HepG2 (cell line): Measurements from ENCODE around the gene SLC38A3. TPM values are rescaled to one million over a fixed set of nuclear protein-coding genes. Genes with fewer than 3 reads are reported as not detected.

Source experiments
- CCAR2 ChIP-seq: fragments of 200-400 bp; formaldehyde crosslinking; optimal IDR thresholded peaks from 2 replicates; pipeline ENCODE3; 2018; ENCODE audit warnings: low read depth, mild to moderate bottlenecking, low read length, moderate library complexity
- CHD4 ChIP-seq: fragments of 200-600 bp; sonication (generic); IDR thresholded peaks from 2 replicates; pipeline ENCODE4 v1.7.0; 2017; ENCODE audit warnings: mild to moderate bottlenecking, low read length, borderline replicate concordance
- DZIP1 ChIP-seq: sonication (generic); formaldehyde crosslinking; IDR thresholded peaks from 2 replicates; pipeline ENCODE4 v1.5.0; 2020; ENCODE audit warnings: mild to moderate bottlenecking, missing genetic modification reagents
- HMGXB4 ChIP-seq, 2 experiments: sonication (generic) in 1 of 2; formaldehyde crosslinking in 1 of 2; IDR thresholded peaks; 2 replicates each; pipeline versions ENCODE4 v1.4.0 to v1.6.1; 2018 to 2020; ENCODE audit warnings: missing genetic modification reagents in 2 of 2, borderline replicate concordance in 1 of 2, low read depth in 1 of 2, mild to moderate bottlenecking in 1 of 2, missing biosample characterization in 1 of 2
- JUNB ChIP-seq: sonication (generic); formaldehyde crosslinking; IDR thresholded peaks from 2 replicates; pipeline ENCODE4 v1.8.0; 2022; ENCODE audit warnings: missing genetic modification reagents, mild to moderate bottlenecking, borderline replicate concordance
- KDM2A ChIP-seq: sonication (generic); formaldehyde crosslinking; IDR thresholded peaks from 2 replicates; pipeline ENCODE4 v1.4.0; 2020; ENCODE audit warnings: low read depth, missing genetic modification reagents, borderline replicate concordance
- PBX3 ChIP-seq: sonication (generic); formaldehyde crosslinking; IDR thresholded peaks from 2 replicates; pipeline ENCODE4 v1.8.1; 2023; ENCODE audit warnings: missing genetic modification reagents, inconsistent platforms, borderline replicate concordance
- PLSCR1 ChIP-seq: sonication (generic); formaldehyde crosslinking; IDR thresholded peaks from 2 replicates; pipeline ENCODE4 v1.5.0; 2020; ENCODE audit warnings: missing genetic modification reagents, mild to moderate bottlenecking, borderline replicate concordance
- SPEN ChIP-seq: sonication (generic); formaldehyde crosslinking; IDR thresholded peaks from 2 replicates; pipeline ENCODE4 v1.5.1; 2020; ENCODE audit warnings: low read depth, mild to moderate bottlenecking, missing genetic modification reagents
- ZMYM4 ChIP-seq: sonication (generic); formaldehyde crosslinking; IDR thresholded peaks from 2 replicates; pipeline ENCODE4 v1.8.1; 2023; ENCODE audit warnings: mild to moderate bottlenecking, missing genetic modification reagents
- ZNF101 ChIP-seq: sonication (generic); formaldehyde crosslinking; IDR thresholded peaks from 2 replicates; pipeline ENCODE4 v1.4.0; 2020; ENCODE audit warnings: mild to moderate bottlenecking, low read depth, missing genetic modification reagents, borderline replicate concordance
- ZNF160 ChIP-seq: sonication (generic); formaldehyde crosslinking; IDR thresholded peaks from 2 replicates; pipeline ENCODE4 v1.8.0; 2022; ENCODE audit warnings: mild to moderate bottlenecking, inconsistent platforms, missing genetic modification reagents
- ZNF563 ChIP-seq: sonication (generic); formaldehyde crosslinking; IDR thresholded peaks from 2 replicates; pipeline ENCODE4 v1.8.0; 2022; ENCODE audit warnings: mild to moderate bottlenecking, moderate library complexity, missing genetic modification reagents
- ZNF644 ChIP-seq: IDR thresholded peaks from 2 replicates; pipeline ENCODE4 v1.6.1; 2016; ENCODE audit warnings: low read depth
- ZNF674 ChIP-seq: sonication (generic); formaldehyde crosslinking; IDR thresholded peaks from 2 replicates; pipeline ENCODE4 v1.5.0; 2020; ENCODE audit warnings: low read depth, mild to moderate bottlenecking, missing genetic modification reagents
- ZNF687 ChIP-seq: sonication (generic); formaldehyde crosslinking; IDR thresholded peaks from 2 replicates; pipeline ENCODE4 v1.5.1; 2020; ENCODE audit warnings: mild to moderate bottlenecking, missing genetic modification reagents, moderate library complexity
- ZNF761 ChIP-seq: sonication (generic); formaldehyde crosslinking; conservative IDR thresholded peaks from 2 replicates; pipeline ENCODE4 v1.4.0; 2020; ENCODE audit warnings: mild to moderate bottlenecking, missing genetic modification reagents
- polyA plus RNA-seq, 8 experiments: library from polyadenylated mRNA; depleted of rRNA in 3 of 8; stranded (reverse) in 7 of 8; unstranded in 1 of 8; fragments of >200 nt; fragmentation: Illumina TruSeq in 4 of 8; extraction: Trizol in 4 of 8; gene quantifications; 2 replicates each; pipeline versions ENCODE4 v1.2.1 to v1.2.3, GENCODE V29; 2011 to 2016; ENCODE audit warnings: low read depth in 4 of 8, missing spikeins in 1 of 8, mixed read lengths in 1 of 8; ENCODE audit not compliant: insufficient read depth in 1 of 8
- total RNA-seq, 5 experiments: library from RNA; depleted of rRNA; stranded (reverse); fragments of >200 nt; fragmentation: Illumina TruSeq; extraction: Trizol; gene quantifications; 2 replicates each; pipeline ENCODE4 v1.2.3, GENCODE V29; 2016; ENCODE audit warnings: low read depth in 1 of 5

Gene SLC38A3
- total and polyA plus RNA-seq, 2 of the 13 experiments (the other 11 are each of a cell fraction or from before 2014, with no cell fraction given): 29.8 to 164 TPM

- TF ChIP-seq ZNF674 (no peak), SPEN (0 out of 2 replicates have a peak, but pooled peaks have one; percentile 7), CCAR2 (no peak), DZIP1 (CRISPR knock-in tag) (no peak), ZNF644 (CRISPR knock-in tag) (no peak), ZNF563 (no peak), JUNB (no peak), CHD4 (no peak), ZMYM4 (CRISPR knock-in tag) (no peak), HMGXB4 (CRISPR knock-in tag; IDR thresholded peaks at IDR 0.05; ENCODE audit: borderline replicate concordance in 1 of 2, low read depth in 1 of 2) (0 out of 4 replicates have a peak, but pooled peaks of 1 of the 2 experiments have one; percentile 25), KDM2A (CRISPR knock-in tag) (no peak), PLSCR1 (CRISPR knock-in tag) (no peak), PBX3 (CRISPR knock-in tag) (no peak), ZNF101 (CRISPR knock-in tag) (no peak), ZNF160 (no peak), ZNF687 (CRISPR knock-in tag) (peak; percentile 69), ZNF761 (CRISPR knock-in tag) (no peak)
Observed at GRCh38 chr3:50212502-50212901, 7.4 kb downstream of the SLC38A3 start (continued).
